HG02943 (cell line): Measurements from ENCODE around the gene ENTPD1.
"Not testable (repeated sequence)": the region's sequence is repeated elsewhere in the genome, so short reads cannot be mapped to it uniquely, and the experiment has no call there.

ENCODE experiments used
- ATAC-seq: cut with Tn5 transposase; IDR thresholded peaks from one replicate; pipeline ENCODE4 v1.9.1; 2021; ENCODE audit warnings: mild to moderate bottlenecking, low read depth, moderate library complexity; ENCODE audit not compliant: unreplicated experiment

The ENTPD1 gene, protein sequence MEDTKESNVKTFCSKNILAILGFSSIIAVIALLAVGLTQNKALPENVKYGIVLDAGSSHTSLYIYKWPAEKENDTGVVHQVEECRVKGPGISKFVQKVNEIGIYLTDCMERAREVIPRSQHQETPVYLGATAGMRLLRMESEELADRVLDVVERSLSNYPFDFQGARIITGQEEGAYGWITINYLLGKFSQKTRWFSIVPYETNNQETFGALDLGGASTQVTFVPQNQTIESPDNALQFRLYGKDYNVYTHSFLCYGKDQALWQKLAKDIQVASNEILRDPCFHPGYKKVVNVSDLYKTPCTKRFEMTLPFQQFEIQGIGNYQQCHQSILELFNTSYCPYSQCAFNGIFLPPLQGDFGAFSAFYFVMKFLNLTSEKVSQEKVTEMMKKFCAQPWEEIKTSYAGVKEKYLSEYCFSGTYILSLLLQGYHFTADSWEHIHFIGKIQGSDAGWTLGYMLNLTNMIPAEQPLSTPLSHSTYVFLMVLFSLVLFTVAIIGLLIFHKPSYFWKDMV

DNA sequence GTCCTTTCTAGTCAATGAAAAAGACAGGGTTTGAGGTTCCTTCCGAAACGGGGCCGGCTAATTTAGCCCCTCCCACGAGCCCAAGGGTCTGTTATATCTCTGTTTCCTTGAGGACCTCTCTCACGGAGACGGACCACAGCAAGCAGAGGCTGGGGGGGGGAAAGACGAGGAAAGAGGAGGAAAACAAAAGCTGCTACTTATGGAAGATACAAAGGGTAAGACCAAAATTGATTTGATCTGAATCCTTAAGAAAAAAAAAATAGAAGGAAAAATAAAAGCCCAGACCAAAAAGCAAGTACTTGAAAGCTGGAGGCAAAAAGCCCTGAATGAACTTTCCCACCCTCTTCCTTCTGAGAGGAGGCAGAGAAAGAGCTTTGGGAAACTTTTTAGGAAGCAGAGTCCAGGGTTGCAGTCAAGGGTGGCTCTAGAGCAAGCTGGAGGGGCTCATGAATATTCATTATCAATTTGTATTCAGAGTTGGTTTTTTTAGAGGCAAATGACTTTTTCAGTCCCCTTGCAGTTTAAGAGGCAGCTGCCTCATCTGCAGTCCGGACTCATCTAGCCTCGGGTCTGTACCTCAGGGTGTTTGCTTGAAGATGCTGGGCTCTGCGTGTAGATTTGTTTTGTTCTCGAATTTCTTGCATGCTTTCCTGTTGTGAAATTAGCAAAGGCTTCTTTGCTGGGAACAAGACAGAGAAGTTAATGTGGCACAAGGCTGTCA, at the start of gene ENTPD1:
Gene ENTPD1, plus strand, starts transcription at position 123 of the 721 bp plus-strand sequence. Its CDS starts 77 bp downstream, at position 200.
- ATAC-seq: no peak

DNA sequence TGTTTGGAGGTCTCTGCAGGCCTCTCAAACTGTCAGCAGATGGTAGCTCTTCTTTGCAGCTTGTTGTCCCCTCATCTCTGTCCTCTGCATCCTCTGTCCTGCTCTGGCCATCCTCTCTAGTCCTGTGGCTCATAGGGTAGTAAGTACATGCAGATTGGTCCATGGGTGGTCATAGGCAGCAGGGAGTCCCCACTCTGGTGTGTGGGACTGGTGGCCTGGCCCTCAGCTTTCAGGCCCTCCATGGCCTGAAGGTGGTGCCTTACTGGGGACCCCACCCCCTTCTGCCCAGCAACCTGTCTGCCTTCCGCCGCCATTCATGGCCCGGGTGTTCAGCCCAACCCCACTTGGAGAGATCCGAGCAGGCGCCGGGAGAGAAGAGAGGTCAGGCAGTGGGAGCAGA, 49.4 kb upstream of the ENTPD1 start:
- ATAC-seq: no peak

DNA sequence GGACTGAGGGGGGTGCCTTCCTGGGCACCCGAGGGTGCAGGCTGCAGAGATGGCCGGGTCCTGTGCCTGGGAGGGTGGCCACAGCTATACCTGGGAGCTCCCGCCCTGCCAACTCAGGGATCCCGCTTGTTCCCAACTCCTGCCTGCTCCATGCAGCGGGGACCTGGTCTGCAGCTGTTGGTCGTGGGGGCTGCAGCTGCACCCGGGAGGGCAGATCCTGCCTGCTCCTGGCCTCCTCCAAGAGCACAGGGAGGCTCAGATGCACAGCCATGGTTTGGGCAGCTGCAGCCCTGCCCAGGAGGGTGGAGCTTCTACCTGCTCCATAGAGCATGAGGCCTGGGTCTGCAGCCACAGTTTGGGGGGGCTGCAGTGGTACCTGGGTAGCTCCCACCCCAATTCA, 49.0 kb upstream of the ENTPD1 start:
- no peak for ATAC-seq

DNA sequence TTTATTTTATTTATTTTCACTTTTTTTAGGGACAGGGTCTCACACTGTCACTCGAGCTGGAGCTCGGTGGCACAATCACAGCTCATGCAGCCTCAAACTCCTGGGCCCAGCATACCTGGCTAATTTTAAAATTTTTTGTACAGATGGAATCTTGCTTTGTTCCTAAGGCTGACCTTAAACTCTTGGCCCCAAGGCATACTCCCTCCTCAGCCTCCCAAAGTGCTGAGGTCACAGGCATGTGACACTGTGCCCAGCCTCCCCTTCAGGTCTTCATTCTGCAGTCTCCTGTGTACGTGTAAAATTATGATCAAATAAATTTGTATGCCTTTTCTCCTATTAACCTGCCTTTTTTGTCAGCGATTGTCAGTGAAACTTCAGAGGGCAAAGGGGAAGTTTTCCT, 44.5 kb upstream of the ENTPD1 start:
- ATAC-seq: no peak

DNA sequence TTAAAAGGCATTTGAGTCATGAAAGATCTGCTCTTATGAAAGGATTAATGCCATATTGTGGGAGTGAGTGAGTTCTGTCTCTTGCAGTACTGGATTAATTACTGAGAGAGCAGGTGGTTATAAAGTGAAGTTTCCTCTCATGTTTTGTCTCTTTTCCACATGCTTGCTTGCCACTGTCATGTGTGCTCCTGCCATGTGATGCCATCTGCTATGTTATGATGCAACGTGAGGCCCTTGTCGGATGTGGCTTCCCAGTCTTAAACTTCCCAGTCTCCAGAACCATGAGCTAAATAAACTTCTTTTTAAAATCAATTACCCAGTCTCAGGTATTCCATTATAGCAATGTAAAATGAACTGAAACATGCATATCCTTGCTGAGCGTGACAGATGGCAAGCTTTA, 39.5 kb upstream of the ENTPD1 start:
- ATAC-seq: no peak

DNA sequence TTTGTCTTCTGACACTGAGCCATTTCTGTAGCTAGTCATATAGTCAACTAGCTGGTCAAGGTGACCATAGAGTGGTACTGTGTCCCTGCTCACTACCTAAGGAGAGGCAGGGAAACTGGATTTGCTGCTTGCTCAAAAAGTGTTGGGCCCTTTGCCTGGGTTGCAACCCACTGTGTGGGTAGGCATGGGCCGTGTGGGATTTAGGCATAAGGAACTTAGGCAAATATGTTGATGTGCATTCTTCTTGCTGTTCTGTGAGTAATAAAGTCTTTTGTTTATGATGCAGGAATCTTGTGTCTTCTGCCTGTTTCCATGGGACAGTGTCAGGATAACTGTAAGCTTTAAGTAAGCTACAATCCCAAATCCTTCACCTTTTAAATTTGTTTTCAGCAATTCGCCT, 39.1 kb upstream of the ENTPD1 start:
- ATAC-seq: no peak

DNA sequence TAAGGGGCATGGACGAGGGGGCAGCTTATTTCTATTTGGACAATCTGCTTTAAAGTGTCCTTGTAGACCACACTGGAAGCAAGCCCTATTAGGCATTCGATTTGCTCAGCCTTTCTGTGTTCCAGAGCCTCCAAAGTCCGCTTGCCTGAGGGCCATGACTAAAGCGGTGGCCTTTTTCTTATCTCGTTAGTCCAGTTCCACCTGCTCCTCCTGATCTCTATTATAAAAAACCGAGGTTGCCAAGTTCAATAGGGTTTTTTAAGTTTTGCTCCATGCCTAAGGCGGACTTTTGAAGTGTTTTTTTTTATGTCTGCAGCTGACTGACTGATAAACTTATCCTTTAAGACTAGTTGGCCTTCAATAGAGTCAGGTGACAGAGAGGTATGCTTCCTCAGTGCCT, 35.2 kb upstream of the ENTPD1 start:
- not testable (repeated sequence) for ATAC-seq

DNA sequence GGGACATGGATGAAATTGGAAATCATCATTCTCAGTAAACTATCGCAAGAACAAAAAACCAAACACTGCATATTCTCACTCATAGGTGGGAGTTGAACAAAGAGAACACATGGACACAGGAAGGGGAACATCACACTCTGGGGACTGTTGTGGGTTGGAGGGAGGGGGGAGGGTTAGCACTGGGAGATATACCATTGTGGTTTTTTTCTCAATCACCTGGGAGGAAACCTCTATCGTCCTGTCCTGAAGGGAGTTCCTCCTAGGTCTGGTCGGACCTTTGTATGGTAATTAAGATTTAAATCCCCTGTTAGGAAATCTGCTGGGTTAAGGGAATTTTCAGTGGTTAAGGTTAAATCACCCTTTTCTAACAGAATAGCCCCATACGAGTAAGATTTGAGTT, 33.5 kb upstream of the ENTPD1 start:
- not testable (repeated sequence) for ATAC-seq

DNA sequence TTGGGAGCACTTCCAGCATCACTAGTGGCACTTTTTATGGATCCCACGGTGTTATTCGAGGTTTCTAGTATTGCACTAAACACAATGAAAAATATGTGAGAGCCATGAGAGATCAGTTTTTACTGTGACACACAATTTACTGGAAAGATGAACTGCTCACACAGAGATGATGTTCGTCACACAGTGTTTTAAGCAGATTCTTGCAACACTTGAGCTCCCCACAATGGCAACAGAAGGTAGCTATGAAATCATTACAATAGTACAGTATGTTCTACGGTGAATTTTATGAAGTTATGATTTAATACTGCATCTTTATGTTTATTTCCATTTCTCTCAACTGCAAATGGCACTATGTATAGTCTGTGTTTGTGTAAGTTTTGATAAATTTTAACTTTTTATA, 27.4 kb upstream of the ENTPD1 start:
- no peak for ATAC-seq

DNA sequence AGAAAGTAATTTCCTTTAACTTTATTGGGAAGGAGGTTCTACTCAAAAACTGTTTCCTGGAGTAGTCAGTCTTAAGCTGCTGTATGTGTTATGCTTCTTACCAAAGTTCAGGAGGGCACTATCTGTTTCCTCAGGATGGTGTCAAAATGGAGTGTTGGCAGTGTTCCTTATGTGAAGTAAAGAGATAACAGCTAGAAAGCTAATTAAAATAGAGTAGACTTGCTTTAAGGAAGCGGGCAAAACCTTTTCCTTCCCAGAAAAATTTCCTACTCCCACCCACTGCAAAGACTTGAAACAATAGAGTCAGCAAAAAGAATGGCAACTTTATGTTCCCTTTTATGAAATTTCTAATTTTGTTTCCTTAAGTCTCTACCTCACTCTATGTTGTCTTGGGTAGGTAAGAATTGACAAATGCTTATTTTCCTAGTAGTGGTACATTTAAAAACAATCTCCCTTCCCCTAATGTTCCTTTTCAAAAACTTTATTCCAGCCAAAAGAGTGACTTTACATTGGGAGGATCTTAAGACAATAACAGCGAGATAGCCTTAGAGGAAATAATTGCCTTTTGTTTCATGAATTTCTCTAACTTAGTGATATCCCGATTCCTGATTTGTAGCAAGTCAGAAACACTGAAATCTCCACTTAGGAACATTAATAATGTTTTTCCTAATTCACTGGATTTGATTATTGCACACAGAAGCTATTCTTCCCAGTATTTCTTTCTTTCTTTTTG, 26.5 kb upstream of the ENTPD1 start:
- no peak for ATAC-seq

DNA sequence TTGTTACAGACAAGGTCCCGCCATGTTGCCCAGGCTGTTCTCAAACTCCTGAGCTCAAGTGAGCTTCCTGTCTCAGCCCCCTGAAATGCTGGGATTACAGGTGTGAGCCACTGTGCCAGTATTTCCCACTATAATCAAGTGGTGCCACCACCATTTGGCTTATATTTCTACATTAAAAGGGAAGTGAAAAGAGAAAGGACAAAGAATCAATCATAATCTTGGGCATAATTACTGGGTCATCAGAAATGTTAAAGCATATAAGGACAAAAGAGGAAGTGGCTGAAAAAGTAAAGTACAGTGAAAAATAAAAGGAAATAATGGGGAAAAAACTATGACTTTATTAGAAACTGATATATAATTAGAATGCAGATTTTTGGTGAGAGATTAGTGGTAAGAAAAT, 25.7 kb upstream of the ENTPD1 start:
- ATAC-seq: no peak

DNA sequence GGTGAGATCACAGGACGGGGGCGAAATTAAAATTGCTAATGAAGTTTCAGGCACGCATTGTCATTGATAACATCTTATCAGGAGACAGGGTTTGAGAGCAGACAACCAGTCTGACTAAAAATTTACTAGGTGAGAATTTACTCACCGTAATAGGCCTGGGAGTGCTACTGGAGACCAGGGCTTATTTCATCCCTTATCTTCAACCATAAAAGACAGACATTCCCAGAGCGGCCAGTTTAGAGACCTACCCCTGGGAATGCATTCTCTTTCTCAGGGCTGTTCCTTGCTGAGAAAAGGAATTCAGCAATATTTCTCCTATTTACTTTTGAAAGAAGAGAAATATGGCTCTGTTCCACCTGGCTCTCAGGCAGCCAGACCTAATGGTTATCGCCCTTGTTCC, 23.1 kb upstream of the ENTPD1 start:
- not testable (repeated sequence) for ATAC-seq

DNA sequence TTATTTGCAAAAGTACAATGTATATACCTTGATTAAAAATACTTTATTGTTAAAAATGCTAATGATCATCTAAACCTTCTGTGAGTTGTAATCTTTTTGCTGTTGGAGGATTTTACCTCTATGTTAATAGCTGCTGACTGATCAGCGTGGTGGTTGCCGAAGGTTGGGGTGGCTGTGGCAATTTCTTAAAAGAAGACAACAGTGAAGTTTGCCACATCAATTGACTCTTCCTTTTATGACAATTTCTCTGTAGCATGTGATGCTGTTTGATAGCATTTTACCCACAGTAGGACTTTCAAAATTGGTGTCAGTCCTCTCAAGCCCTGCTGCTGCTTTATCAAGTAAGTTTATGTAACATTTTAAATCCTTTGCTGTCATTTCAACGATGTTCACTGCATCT, 16.9 kb upstream of the ENTPD1 start:
- ATAC-seq: no peak

DNA sequence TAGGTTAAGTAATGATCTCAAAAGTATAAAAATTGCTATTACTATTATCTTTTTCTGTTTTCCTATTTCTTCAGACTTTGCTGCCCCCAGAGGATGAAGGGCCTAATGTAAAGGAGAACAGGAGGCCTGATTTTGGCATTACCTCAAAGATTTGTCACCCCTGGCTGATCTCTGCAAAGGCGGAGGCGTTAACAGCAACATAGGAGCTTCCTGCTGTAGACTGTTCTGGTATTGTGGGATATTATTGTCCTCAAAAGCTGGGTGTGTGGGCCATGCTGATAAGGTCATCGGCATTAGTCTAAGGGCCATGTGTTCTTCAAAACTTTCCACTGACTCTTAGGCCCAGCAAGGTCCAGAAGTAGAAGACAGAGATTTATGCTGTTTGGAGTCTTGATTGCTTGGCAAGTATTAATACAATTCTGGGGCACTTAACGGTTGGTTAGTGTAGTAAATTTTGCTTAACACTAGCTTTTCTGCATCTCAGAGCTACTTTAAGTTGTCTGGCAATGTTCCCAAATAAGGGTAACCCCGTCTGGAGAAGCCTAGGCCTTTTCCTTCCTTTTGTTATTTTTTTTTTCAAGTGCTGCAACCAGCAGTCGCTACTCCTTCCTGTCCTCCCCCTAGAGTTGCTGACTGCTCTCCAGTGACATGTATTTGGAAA, 14.0 kb upstream of the ENTPD1 start:
- ATAC-seq: no peak

DNA sequence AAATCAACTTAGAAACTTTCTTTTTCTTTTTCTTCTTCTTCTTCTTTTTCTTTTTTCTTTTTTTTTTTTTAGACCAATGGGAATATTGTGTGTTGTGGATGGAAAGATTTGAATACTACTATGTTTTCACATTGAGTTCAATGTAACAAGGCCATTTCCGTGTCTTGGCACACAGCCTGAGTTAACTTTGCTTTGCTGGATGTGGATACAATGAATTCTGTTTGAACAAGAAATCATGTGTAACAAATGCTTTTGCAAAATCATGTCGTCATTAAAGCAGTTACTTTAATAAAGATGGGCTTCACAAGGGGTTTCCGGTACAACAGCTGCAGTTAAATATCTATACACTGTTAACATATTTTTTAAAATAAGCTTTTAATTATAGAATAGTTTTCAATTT, 13.5 kb upstream of the ENTPD1 start:
- ATAC-seq: no peak

DNA sequence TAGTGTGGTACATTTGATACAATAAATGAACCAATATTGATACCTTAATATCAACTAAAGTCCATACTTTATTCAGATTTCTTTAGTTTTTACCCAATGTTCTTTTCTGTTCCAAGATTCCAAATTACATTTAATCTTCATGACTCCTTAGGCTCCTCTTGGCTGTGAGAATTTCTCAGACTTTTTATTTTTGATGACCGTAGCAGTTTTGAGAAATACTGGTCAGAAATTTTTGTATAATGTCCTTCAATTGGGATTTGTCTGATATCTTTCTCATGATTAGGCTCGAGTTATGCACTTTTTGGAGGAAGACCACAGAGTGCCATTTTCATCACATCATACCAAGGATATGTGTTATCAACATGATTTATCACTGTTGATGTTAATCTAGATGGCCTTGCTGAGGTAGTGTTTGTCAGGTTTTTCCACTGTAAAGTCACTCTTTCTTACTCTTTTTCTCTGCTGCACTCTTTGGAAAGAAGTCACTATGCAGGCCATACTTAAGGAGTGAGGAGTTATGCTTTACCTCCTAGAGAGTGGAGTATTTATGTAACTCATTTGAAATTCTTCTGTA, 12.9 kb upstream of the ENTPD1 start:
- ATAC-seq: no peak

DNA sequence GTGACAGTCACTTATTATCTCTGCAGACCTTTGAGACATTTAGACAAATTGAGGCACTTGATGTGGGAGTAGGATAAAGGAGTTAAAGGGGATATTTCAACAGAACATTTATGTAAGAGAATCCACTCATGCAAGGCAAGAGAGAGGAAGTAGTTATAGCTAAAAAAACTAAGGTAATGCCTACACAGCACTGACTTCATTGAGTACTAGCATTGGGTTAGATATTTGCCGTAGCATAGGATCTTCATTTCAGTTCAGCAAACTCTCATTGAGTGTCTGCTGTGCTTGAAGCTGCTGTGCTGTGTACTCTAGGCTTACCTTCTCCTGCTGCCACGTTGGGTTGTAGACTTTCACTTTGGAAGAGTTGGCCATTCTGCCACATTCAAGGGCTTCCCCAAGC, 10.5 kb upstream of the ENTPD1 start:
- ATAC-seq: no peak

DNA sequence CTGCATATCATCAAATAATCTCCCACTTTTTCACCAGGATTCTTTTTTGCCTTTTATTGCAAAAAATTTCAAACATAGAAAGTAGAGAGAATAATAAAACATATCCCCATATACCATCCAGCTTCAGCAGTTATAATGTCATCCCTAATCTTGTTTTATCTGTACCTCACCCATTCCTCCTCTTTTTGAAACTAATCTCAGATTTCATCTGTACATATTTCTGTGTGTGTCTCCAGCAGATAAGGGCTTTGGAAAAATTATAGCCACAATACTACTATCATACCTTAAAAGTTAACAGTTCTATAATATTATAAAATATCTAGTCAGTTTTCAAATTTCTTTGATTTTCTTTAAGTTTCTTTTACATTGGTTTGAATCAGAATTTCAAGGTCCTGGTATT, 7.6 kb upstream of the ENTPD1 start:
- ATAC-seq: no peak

DNA sequence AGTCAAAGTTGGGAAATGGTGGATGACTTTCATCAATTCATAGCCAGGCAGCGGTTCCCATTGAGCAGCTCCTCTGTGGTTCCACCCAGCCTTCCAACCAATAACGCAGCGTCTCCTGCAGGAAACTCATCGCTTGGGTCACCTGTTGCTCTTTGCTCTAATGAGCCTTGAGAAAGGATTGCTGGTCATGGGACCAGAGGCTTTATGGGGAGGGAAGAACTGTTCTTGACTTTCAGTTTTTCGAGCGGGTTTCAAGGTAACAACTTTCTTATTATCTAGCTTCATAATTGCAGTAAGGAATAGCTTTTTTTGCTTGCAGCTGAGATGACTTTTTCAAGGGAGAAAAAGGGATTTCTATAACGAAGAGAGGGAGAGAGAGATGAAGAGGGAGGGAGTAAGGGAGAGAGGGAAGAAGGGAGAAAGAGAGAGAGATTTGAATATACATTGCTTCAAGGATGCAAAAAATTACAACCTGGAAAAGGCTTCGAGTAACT, 405 bp upstream of the ENTPD1 start:
- ATAC-seq: peak; percentile 34
